ENCODE data around the gene DSG3.

DNA sequence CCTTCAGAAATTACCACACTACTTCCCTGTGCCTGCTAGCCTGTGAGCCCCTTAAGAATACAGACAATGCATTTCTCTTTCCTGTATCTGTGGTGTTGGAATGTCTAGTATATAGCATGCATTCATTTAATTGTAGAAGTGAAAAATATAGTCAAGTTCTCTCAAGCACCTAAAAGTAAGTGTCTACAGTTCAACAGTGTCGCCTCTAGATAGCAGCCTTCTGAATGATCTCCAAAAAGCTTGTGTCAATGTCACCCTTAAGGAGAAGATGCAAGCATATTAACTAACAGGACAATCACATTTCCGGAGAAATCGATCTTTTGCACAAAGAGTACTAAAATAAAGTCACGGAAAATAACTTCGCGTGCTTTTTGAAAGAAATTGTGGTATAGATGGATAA lies 27.5 kb upstream of the DSG3 start:
- TF ChIP-seq EP300 (IDR thresholded peaks at IDR 0.05; ENCODE audit: low read depth) (no peak), POLR2A (IDR thresholded peaks at IDR 0.05) (no peak)
- TF ChIP-seq, protein P1, sequence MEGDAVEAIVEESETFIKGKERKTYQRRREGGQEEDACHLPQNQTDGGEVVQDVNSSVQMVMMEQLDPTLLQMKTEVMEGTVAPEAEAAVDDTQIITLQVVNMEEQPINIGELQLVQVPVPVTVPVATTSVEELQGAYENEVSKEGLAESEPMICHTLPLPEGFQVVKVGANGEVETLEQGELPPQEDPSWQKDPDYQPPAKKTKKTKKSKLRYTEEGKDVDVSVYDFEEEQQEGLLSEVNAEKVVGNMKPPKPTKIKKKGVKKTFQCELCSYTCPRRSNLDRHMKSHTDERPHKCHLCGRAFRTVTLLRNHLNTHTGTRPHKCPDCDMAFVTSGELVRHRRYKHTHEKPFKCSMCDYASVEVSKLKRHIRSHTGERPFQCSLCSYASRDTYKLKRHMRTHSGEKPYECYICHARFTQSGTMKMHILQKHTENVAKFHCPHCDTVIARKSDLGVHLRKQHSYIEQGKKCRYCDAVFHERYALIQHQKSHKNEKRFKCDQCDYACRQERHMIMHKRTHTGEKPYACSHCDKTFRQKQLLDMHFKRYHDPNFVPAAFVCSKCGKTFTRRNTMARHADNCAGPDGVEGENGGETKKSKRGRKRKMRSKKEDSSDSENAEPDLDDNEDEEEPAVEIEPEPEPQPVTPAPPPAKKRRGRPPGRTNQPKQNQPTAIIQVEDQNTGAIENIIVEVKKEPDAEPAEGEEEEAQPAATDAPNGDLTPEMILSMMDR (IDR thresholded peaks at IDR 0.05) = no peak

Data from transverse colon (tissue), 3 donors.